DOHH2 (cell line): ENCODE results near the gene PGBD5.

Experiments
- H3F3A ChIP-seq: fragments of 200-600 bp; sonication (generic), shearing (Covaris generic); 2 replicates; pipeline ENCODE4 v1.6.0; 2016; ENCODE audit warnings: antibody characterized with exemption, mild to moderate bottlenecking; ENCODE audit not compliant: control insufficient read depth, insufficient read depth
- H3K27ac ChIP-seq: fragments of 200-600 bp; sonication (generic); 2 replicates; pipeline ENCODE4 v1.5.1; 2014; ENCODE audit warnings: low read depth, mild to moderate bottlenecking, low read length, moderate library complexity
- H3K27me3 ChIP-seq: fragments of 200-600 bp; sonication (generic); 2 replicates; pipeline ENCODE4 v1.6.1; 2014; ENCODE audit warnings: mild to moderate bottlenecking, low read length, mixed read lengths; ENCODE audit not compliant: control insufficient read depth
- H3K36me3 ChIP-seq: fragments of 200-600 bp; sonication (generic); 2 replicates; pipeline ENCODE4 v1.6.1; 2014; ENCODE audit warnings: mild to moderate bottlenecking, low read length, moderate library complexity, mixed read lengths; ENCODE audit not compliant: control insufficient read depth
- H3K4me1 ChIP-seq: fragments of 200-600 bp; sonication (generic); 2 replicates; pipeline ENCODE4 v1.6.1; 2014; ENCODE audit warnings: mild to moderate bottlenecking, low read length, mixed read lengths; ENCODE audit not compliant: control insufficient read depth
- H3K4me2 ChIP-seq: fragments of 200-600 bp; sonication (generic); 2 replicates; pipeline ENCODE4 v1.6.0; 2014; ENCODE audit warnings: mild to moderate bottlenecking, low read length, moderate library complexity
- H3K4me3 ChIP-seq: fragments of 200-600 bp; sonication (generic); 2 replicates; pipeline ENCODE4 v1.5.1; 2014; ENCODE audit warnings: mild to moderate bottlenecking, low read length, mixed read lengths
- H3K79me2 ChIP-seq: fragments of 200-600 bp; sonication (generic); 2 replicates; pipeline ENCODE4 v1.6.1; 2014; ENCODE audit warnings: mild to moderate bottlenecking, low read length, mixed read lengths; ENCODE audit not compliant: control insufficient read depth
- H3K9me2 ChIP-seq: fragments of 200-600 bp; sonication (generic); replicated peaks from 2 replicates; pipeline ENCODE4 v1.6.1; 2014; ENCODE audit warnings: mild to moderate bottlenecking, low read length, mixed read lengths; ENCODE audit not compliant: control insufficient read depth
- H3K9me3 ChIP-seq: fragments of 200-600 bp; sonication (generic); 2 replicates; pipeline ENCODE4 v1.6.1; 2014; ENCODE audit warnings: antibody characterized with exemption, low read length, mixed read lengths; ENCODE audit not compliant: control insufficient read depth, insufficient read depth
- H4K20me1 ChIP-seq: fragments of 200-600 bp; sonication (generic); 2 replicates; pipeline ENCODE4 v1.6.0; 2014; ENCODE audit warnings: low read depth, mild to moderate bottlenecking, antibody characterized with exemption, low read length, moderate library complexity; ENCODE audit not compliant: control insufficient read depth, insufficient read depth
- EZH2phosphoT487 ChIP-seq: fragments of 200-600 bp; sonication (generic); IDR thresholded peaks from 2 replicates; pipeline ENCODE4 v1.6.1; 2017; ENCODE audit warnings: borderline replicate concordance, mild to moderate bottlenecking, antibody characterized with exemption, low read length, moderate library complexity, mixed read lengths
- TF ChIP-seq, protein P1 (sequence below): fragments of 200-600 bp; sonication (generic); IDR thresholded peaks from one replicate; pipeline ENCODE4 v1.5.1; 2014; ENCODE audit warnings: antibody characterized with exemption, mild to moderate bottlenecking, low read depth, low read length; ENCODE audit not compliant: poor library complexity, severe bottlenecking

The PGBD5 gene

GRCh38 chr1:230362949-230363348, 63.2 kb downstream of the PGBD5 start:
- H4K20me1 ChIP-seq, result no peaks in the 10 kb centered on the region
- H3K4me3 ChIP-seq, result no peak overlapping the region
- no peak overlapping the region for H3K27ac ChIP-seq
- no peaks in the 10 kb centered on the region for H3K27me3 ChIP-seq
- no peaks in the 10 kb centered on the region for H3K36me3 ChIP-seq
- no peaks in the 10 kb centered on the region for H3K4me1 ChIP-seq
- no peak for TF ChIP-seq EZH2phosphoT487
- TF ChIP-seq, protein P1, sequence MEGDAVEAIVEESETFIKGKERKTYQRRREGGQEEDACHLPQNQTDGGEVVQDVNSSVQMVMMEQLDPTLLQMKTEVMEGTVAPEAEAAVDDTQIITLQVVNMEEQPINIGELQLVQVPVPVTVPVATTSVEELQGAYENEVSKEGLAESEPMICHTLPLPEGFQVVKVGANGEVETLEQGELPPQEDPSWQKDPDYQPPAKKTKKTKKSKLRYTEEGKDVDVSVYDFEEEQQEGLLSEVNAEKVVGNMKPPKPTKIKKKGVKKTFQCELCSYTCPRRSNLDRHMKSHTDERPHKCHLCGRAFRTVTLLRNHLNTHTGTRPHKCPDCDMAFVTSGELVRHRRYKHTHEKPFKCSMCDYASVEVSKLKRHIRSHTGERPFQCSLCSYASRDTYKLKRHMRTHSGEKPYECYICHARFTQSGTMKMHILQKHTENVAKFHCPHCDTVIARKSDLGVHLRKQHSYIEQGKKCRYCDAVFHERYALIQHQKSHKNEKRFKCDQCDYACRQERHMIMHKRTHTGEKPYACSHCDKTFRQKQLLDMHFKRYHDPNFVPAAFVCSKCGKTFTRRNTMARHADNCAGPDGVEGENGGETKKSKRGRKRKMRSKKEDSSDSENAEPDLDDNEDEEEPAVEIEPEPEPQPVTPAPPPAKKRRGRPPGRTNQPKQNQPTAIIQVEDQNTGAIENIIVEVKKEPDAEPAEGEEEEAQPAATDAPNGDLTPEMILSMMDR, result no peak
- no peaks in the 10 kb centered on the region for H3K79me2 ChIP-seq
- H3F3A ChIP-seq, result no peaks in the 10 kb centered on the region
- no peak overlapping the region for H3K4me2 ChIP-seq
- H3K9me2 ChIP-seq, result no peaks in the 10 kb centered on the region
- H3K9me3 ChIP-seq, result no peaks in the 10 kb centered on the region

- Histone ChIP-seq H3K4me3 (no peak overlapping the region), H3K4me1 (no peaks in the 10 kb centered on the region), H4K20me1 (no peaks in the 10 kb centered on the region), H3K27me3 (no peaks in the 10 kb centered on the region), H3F3A (no peaks in the 10 kb centered on the region), H3K27ac (no peak overlapping the region), H3K36me3 (no peaks in the 10 kb centered on the region), H3K9me3 (no peaks in the 10 kb centered on the region), H3K9me2 (no peaks in the 10 kb centered on the region), H3K4me2 (no peak overlapping the region), H3K79me2 (no peaks in the 10 kb centered on the region)
- TF ChIP-seq, protein P1, result no peak
- no peak for TF ChIP-seq EZH2phosphoT487
Observed at GRCh38 chr1:230361941-230362340, 64.2 kb downstream of the PGBD5 start.

DNA sequence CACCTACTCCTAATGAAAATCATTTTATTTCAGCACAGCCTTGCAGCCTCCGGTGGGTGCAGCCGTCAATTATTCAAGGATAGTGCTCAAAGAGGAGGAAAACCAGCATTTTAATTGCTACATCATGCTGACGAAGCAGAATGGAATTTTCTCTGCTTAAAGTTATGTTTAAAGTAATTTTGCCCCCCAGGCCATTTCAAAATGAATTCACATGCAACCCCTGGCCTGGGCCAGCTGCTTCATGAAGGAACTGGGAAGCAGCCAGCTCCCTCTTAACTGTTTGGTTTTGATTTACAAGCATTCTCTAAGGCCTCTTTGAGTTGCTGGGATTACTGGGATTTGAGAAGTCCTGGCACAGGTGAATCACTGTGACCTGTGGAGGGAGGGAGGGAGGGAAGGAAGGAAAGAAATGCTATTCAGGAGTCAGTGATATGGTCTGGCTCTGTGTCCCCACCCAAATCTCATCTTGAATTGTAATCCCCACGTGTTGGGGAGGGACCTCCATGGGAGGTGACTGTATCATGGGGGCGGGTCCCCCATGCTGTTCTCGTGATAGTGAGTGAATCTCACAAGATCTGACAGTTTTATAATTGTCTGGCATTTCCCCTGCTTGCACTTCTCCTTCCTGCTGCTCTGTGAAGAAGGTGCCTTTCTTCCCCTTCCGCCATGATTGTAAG, 66.0 kb downstream of the PGBD5 start:
- no peaks in the 10 kb centered on the region for H4K20me1 ChIP-seq
- no peak overlapping the region for H3K4me3 ChIP-seq
- no peak for TF ChIP-seq EZH2phosphoT487
- H3K4me1 ChIP-seq, result no peaks in the 10 kb centered on the region
- no peaks in the 10 kb centered on the region for H3K9me2 ChIP-seq
- H3K4me2 ChIP-seq, result no peak overlapping the region
- H3F3A ChIP-seq, result no peaks in the 10 kb centered on the region
- H3K36me3 ChIP-seq, result no peaks in the 10 kb centered on the region
- H3K9me3 ChIP-seq, result no peaks in the 10 kb centered on the region
- H3K79me2 ChIP-seq, result no peaks in the 10 kb centered on the region
- H3K27me3 ChIP-seq, result no peaks in the 10 kb centered on the region
- H3K27ac ChIP-seq, result no peak overlapping the region
